IMR-90 (cell line): Measurements from ENCODE around the gene PTRH2. TPM values are rescaled to one million over a fixed set of nuclear protein-coding genes. Genes with fewer than 3 reads are reported as not detected.

ENCODE experiments used
- ATAC-seq: fragments of 200-7000 bp; cut with Tn5 transposase; 2 replicates; pipeline ENCODE4 v1.9.1; 2020; ENCODE audit warnings: low read depth, mild to moderate bottlenecking, moderate library complexity
- BruUV-seq: library from RNA; stranded (reverse); fragments of 400-500 nt; replicated peaks from 2 replicates; lab custom pipeline; 2021; lab: Mats Ljungman, UMichigan
- CTCF ChIA-PET: fragments of 300-600 bp; formaldehyde crosslinking; extraction: SDS; loops from one replicate; lab custom pipeline; 2021; ENCODE audit warnings: antibody characterized with exemption; lab: Yijun Ruan, JAX
- POLR2A ChIA-PET: fragments of 300-600 bp; sonication (Branson Sonifier 250); formaldehyde crosslinking; loops from one replicate; lab custom pipeline; 2022; ENCODE audit warnings: antibody characterized with exemption; ENCODE audit not compliant: unreplicated experiment; lab: Charles Lee
- DNase-seq: peaks from one replicate; pipeline ENCODE4 v3.0.0; 2013
- H2AFZ ChIP-seq: replicated peaks from 2 replicates; pipeline ENCODE3; 2013; ENCODE audit warnings: low read length, mild to moderate bottlenecking; ENCODE audit not compliant: poor library complexity
- H2AK5ac ChIP-seq: 2 replicates; pipeline ENCODE4 v1.6.1; 2013; ENCODE audit warnings: low read depth, low read length, inconsistent platforms
- H2AK9ac ChIP-seq: replicated peaks from 2 replicates; pipeline ENCODE3; 2013; ENCODE audit warnings: mild to moderate bottlenecking, low read depth, low read length, moderate library complexity; ENCODE audit not compliant: poor library complexity
- H2BK120ac ChIP-seq: 2 replicates; pipeline ENCODE4 v1.6.1; 2013; ENCODE audit warnings: low read depth, low read length, inconsistent platforms
- H2BK15ac ChIP-seq: 3 replicates; pipeline ENCODE4 v1.6.1; 2013; ENCODE audit warnings: low read depth, low read length, inconsistent platforms
- H2BK20ac ChIP-seq: 2 replicates; pipeline ENCODE4 v1.6.1; 2013; ENCODE audit warnings: low read depth, mild to moderate bottlenecking, inconsistent platforms, low read length, moderate library complexity
- H2BK5ac ChIP-seq: 2 replicates; pipeline ENCODE4 v1.6.1; 2013; ENCODE audit warnings: mild to moderate bottlenecking, low read depth, low read length, inconsistent platforms; ENCODE audit not compliant: poor library complexity, severe bottlenecking
- H3K14ac ChIP-seq: replicated peaks from 2 replicates; pipeline ENCODE4 v1.6.1; 2013; ENCODE audit warnings: low read depth, low read length, inconsistent platforms
- H3K18ac ChIP-seq: 2 replicates; pipeline ENCODE4 v1.6.1; 2013; ENCODE audit warnings: low read depth, low read length, control low read depth
- H3K23ac ChIP-seq: 2 replicates; pipeline ENCODE4 v1.6.1; 2013; ENCODE audit warnings: low read depth, low read length, inconsistent platforms
- H3K27ac ChIP-seq: 2 replicates; pipeline ENCODE4 v1.5.1; 2013; ENCODE audit warnings: mild to moderate bottlenecking, control low read depth, low read length; ENCODE audit not compliant: insufficient read depth
- H3K27me3 ChIP-seq: 2 replicates; pipeline ENCODE4 v1.6.1; 2013; ENCODE audit warnings: low read length; ENCODE audit not compliant: control insufficient read depth, insufficient read depth
- H3K36me3 ChIP-seq: 2 replicates; pipeline ENCODE4 v1.6.1; 2013; ENCODE audit warnings: low read length, mixed read lengths; ENCODE audit not compliant: control insufficient read depth, insufficient read depth
- H3K4ac ChIP-seq: 2 replicates; pipeline ENCODE4 v1.6.1; 2013; ENCODE audit warnings: low read depth, low read length, inconsistent platforms
- H3K4me1 ChIP-seq: 2 replicates; pipeline ENCODE4 v1.6.1; 2013; ENCODE audit warnings: low read length, mixed read lengths; ENCODE audit not compliant: control insufficient read depth, insufficient read depth
- H3K4me2 ChIP-seq: 2 replicates; pipeline ENCODE4 v1.6.1; 2013; ENCODE audit warnings: low read depth, mild to moderate bottlenecking, control low read depth, low read length, moderate library complexity
- H3K4me3 ChIP-seq: 2 replicates; pipeline ENCODE4 v1.5.1; 2013; ENCODE audit warnings: low read depth, mild to moderate bottlenecking, control low read depth, low read length, moderate library complexity; ENCODE audit not compliant: insufficient read depth
- H3K56ac ChIP-seq: 2 replicates; pipeline ENCODE4 v1.6.1; 2013; ENCODE audit warnings: low read length, inconsistent platforms; ENCODE audit not compliant: insufficient read depth; ENCODE audit errors: extremely low read depth
- H3K79me1 ChIP-seq, 2 experiments: 2 replicates each; pipeline ENCODE4 v1.6.1; 2013; ENCODE audit warnings: low read length in 2 of 2, inconsistent platforms in 1 of 2, low read depth in 1 of 2
- H3K9ac ChIP-seq: 2 replicates; pipeline ENCODE4 v1.6.1; 2013; ENCODE audit warnings: low read depth, low read length, control low read depth
- H3K9me1 ChIP-seq: 2 replicates; pipeline ENCODE4 v1.6.1; 2013; ENCODE audit warnings: low read length, inconsistent platforms; ENCODE audit not compliant: insufficient read depth
- H3K9me3 ChIP-seq: 2 replicates; pipeline ENCODE4 v1.6.1; 2013; ENCODE audit warnings: low read length; ENCODE audit not compliant: control insufficient read depth, insufficient read depth
- H4K20me1 ChIP-seq: 2 replicates; pipeline ENCODE4 v1.6.1; 2013; ENCODE audit warnings: low read length, inconsistent platforms; ENCODE audit not compliant: insufficient read depth
- H4K5ac ChIP-seq: 2 replicates; pipeline ENCODE4 v1.6.1; 2013; ENCODE audit warnings: mild to moderate bottlenecking, low read depth, low read length, control low read depth
- H4K8ac ChIP-seq, 2 experiments: 2 replicates each; pipeline ENCODE4 v1.6.1; 2013; ENCODE audit warnings: low read depth in 2 of 2, low read length in 2 of 2, control low read depth in 1 of 2, inconsistent platforms in 1 of 2
- H4K91ac ChIP-seq: 2 replicates; pipeline ENCODE4 v1.6.1; 2013; ENCODE audit warnings: low read depth, low read length, inconsistent platforms; ENCODE audit not compliant: insufficient read depth
- BHLHE40 ChIP-seq: fragments of 150-350 bp; IDR thresholded peaks from 2 replicates; pipeline ENCODE4 v1.6.1; 2016; ENCODE audit warnings: mild to moderate bottlenecking, low read depth, low read length
- CEBPB ChIP-seq: IDR thresholded peaks from 2 replicates; pipeline ENCODE4 v1.6.1; 2012; ENCODE audit warnings: low read depth, low read length, improper control_type of control experiment
- CHD1 ChIP-seq: IDR thresholded peaks from 2 replicates; pipeline ENCODE4 v1.6.1; 2012; ENCODE audit warnings: low read depth, low read length, improper control_type of control experiment
- ELK1 ChIP-seq: fragments of 150-350 bp; IDR thresholded peaks from 2 replicates; pipeline ENCODE4 v1.6.1; 2016; ENCODE audit warnings: low read depth, mild to moderate bottlenecking, low read length, moderate library complexity, borderline replicate concordance
- FOS ChIP-seq: fragments of 150-350 bp; IDR thresholded peaks from 2 replicates; pipeline ENCODE4 v1.6.1; 2016; ENCODE audit warnings: low read depth, low read length
- MAFK ChIP-seq: IDR thresholded peaks from 2 replicates; pipeline ENCODE4 v1.6.1; 2012; ENCODE audit warnings: low read depth, low read length, improper control_type of control experiment
- MAZ ChIP-seq: IDR thresholded peaks from 2 replicates; pipeline ENCODE4 v1.6.1; 2012; ENCODE audit warnings: low read depth, mild to moderate bottlenecking, low read length, improper control_type of control experiment, moderate library complexity, borderline replicate concordance
- MXI1 ChIP-seq: IDR thresholded peaks from 2 replicates; pipeline ENCODE4 v1.6.1; 2012; ENCODE audit warnings: low read depth, mild to moderate bottlenecking, low read length, moderate library complexity, borderline replicate concordance
- NFE2L2 ChIP-seq: fragments of 150-350 bp; IDR thresholded peaks from 2 replicates; pipeline ENCODE4 v1.6.1; 2016; ENCODE audit warnings: low read depth, mild to moderate bottlenecking, low read length
- POLR2A ChIP-seq: IDR thresholded peaks from 2 replicates; pipeline ENCODE4 v1.6.1; 2012; ENCODE audit warnings: mild to moderate bottlenecking, low read depth, low read length
- RAD21 ChIP-seq: IDR thresholded peaks from 2 replicates; pipeline ENCODE4 v1.6.1; 2012; ENCODE audit warnings: low read length, improper control_type of control experiment
- RCOR1 ChIP-seq: IDR thresholded peaks from 2 replicates; pipeline ENCODE4 v1.6.1; 2012; ENCODE audit warnings: mild to moderate bottlenecking, low read length, improper control_type of control experiment; ENCODE audit not compliant: insufficient replicate concordance
- RFX5 ChIP-seq: IDR thresholded peaks from 2 replicates; pipeline ENCODE4 v1.8.0; 2012; ENCODE audit warnings: low read depth, mild to moderate bottlenecking, low read length, moderate library complexity
- SMC3 ChIP-seq: fragments of 150-350 bp; IDR thresholded peaks from 2 replicates; pipeline ENCODE4 v1.6.1; 2016; ENCODE audit warnings: low read depth, mild to moderate bottlenecking, antibody characterized with exemption, low read length, moderate library complexity
- USF2 ChIP-seq: fragments of 150-350 bp; IDR thresholded peaks from 2 replicates; pipeline ENCODE4 v1.6.1; 2017; ENCODE audit warnings: mild to moderate bottlenecking, antibody characterized with exemption, low read length, low read depth
- WGBS, 2 experiments: methylation state at CpG; one replicate each; pipeline versions ENCODE4 v1.1.5 to v1.1.7; 2013; ENCODE audit warnings: missing lambda C conversion rate in 2 of 2; ENCODE audit not compliant: insufficient read length in 1 of 2; ENCODE audit errors: extremely low coverage in 2 of 2; 5-methylcytosine and 5-hydroxymethylcytosine counted together
- dilution Hi-C: fragments of 300-500 bp; cut with HindIII; formaldehyde crosslinking; loops from one replicate; pipeline ENCODE4 v1.14.3; 2018; ENCODE audit warnings: low sequenced_read_pairs; ENCODE audit not compliant: unreplicated experiment
- in situ Hi-C: fragments of 300-500 bp; cut with MboI; formaldehyde crosslinking; loops from 3 replicates; pipeline ENCODE4 v1.14.3; 2019; ENCODE audit warnings: low sequenced_read_pairs, inconsistent platforms, mixed read lengths
- intact Hi-C: fragments of 100-400 bp; cut with micrococcal nuclease; formaldehyde crosslinking; loops from 2 replicates; pipeline ENCODE4 v1.10.0; 2022
- polyA plus RNA-seq, 3 experiments: library from polyadenylated mRNA; depleted of rRNA; stranded (reverse); fragments of >200 nt; gene quantifications; 2 replicates each; pipeline ENCODE4 v1.2.3, GENCODE V29; 2012; ENCODE audit warnings: low replicate concordance in 1 of 3
- total RNA-seq: library from RNA; depleted of rRNA; stranded (reverse); fragments of >200 nt; gene quantifications from 2 replicates; pipeline ENCODE4 v1.2.3, GENCODE V29; 2012
- TF ChIP-seq, protein P1 (sequence below): conservative IDR thresholded peaks from 2 replicates; pipeline ENCODE4 v1.5.1; 2012; ENCODE audit warnings: mild to moderate bottlenecking, low read depth, low read length, improper control_type of control experiment

The PTRH2 gene
- total and polyA plus RNA-seq, 2 of the 4 experiments (the other 2 are of a cell fraction), result 24.9 to 49.7 TPM

DNA sequence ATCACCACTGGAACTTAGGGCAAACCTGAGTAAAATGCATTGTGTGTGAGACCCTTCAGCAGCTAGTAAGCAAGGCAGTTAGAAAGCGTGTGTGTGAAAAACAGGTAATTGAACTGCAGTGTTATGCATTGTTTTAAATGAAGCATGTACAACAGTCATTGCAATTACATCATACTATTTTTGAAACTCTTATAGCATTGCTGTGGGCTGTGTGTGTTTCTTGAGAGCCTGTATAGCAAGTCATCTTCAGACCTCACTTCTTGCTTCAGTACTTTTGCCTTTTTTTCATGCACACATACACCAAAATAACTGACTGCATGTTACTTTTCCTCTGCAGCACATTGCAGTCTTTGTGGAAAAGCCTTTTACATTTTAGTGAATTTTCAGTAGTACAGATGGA, 19.2 kb downstream of the PTRH2 start:
- Histone ChIP-seq H4K91ac (no peak overlapping the region), H3K23ac (peak overlapping the region; percentile 51; the same call in 1 of the 2 replicates), H2BK20ac (no peak overlapping the region), H3K14ac (no peak overlapping the region), H2AK5ac (no peak overlapping the region), H2AK9ac (no peak overlapping the region), H2BK15ac (no peak overlapping the region), H3K9ac (no peak overlapping the region), H4K5ac (no peak overlapping the region), H2AFZ (no peak overlapping the region), H2BK120ac (no peak overlapping the region), H3K18ac (no peak overlapping the region), H3K4me2 (no peak overlapping the region), H4K20me1 (no peaks in the 10 kb centered on the region), H3K4me1 (no peaks in the 10 kb centered on the region; the same call in 1 of the 2 replicates), H3K79me1 (peaks cover 17 to 49% of the 10 kb centered on the region in 2 experiments), H3K9me1 (peaks cover 3% of the 10 kb centered on the region; the same call in 1 of the 2 replicates), H4K8ac (peak overlapping the region in 1 of 2 experiments; percentile 25; a peak in 1 of 4 replicates), H2BK5ac (no peak overlapping the region), H3K4ac (no peak overlapping the region), H3K27me3 (no peaks in the 10 kb centered on the region), H3K36me3 (peaks cover 53% of the 10 kb centered on the region), H3K4me3 (no peak overlapping the region), H3K9me3 (no peaks in the 10 kb centered on the region), H3K27ac (no peak overlapping the region), H3K56ac (no peak overlapping the region)
- ATAC-seq (peak; percentile 48; the same call in 1 of the 2 replicates), DNase-seq (peak; percentile 31)
- in situ Hi-C loops (loop anchor here (10.0 kb wide), 1 partner anchor 367 kb away; no protein-coding TSS in a partner anchor), dilution Hi-C loops (no loop called here), intact Hi-C loops (loop anchor here (1.0 kb wide), 1 partner anchor 8 kb away; no protein-coding TSS in a partner anchor)
- POLR2A ChIA-PET, result no interaction called here
- no TSS peak for BruUV-seq
- TF ChIP-seq RFX5 (no peak), USF2 (no peak), NFE2L2 (no peak), BHLHE40 (no peak), MAZ (no peak), RCOR1 (no peak), RAD21 (no peak), ELK1 (no peak), POLR2A (no peak), MAFK (no peak), SMC3 (no peak), CEBPB (no peak), MXI1 (no peak), CHD1 (no peak), FOS (no peak)
- TF ChIP-seq, protein P1, sequence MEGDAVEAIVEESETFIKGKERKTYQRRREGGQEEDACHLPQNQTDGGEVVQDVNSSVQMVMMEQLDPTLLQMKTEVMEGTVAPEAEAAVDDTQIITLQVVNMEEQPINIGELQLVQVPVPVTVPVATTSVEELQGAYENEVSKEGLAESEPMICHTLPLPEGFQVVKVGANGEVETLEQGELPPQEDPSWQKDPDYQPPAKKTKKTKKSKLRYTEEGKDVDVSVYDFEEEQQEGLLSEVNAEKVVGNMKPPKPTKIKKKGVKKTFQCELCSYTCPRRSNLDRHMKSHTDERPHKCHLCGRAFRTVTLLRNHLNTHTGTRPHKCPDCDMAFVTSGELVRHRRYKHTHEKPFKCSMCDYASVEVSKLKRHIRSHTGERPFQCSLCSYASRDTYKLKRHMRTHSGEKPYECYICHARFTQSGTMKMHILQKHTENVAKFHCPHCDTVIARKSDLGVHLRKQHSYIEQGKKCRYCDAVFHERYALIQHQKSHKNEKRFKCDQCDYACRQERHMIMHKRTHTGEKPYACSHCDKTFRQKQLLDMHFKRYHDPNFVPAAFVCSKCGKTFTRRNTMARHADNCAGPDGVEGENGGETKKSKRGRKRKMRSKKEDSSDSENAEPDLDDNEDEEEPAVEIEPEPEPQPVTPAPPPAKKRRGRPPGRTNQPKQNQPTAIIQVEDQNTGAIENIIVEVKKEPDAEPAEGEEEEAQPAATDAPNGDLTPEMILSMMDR, result no peak
- CTCF ChIA-PET, result no interaction called here
- no CpG with 5 or more reads among the region's 1 CpG for WGBS, 2 experiments
